ENCODE data around the gene YTHDC2.
A peak's percentile ranks its signal among the peaks of the same experiment; 100 is the strongest.

Gene YTHDC2

DNA sequence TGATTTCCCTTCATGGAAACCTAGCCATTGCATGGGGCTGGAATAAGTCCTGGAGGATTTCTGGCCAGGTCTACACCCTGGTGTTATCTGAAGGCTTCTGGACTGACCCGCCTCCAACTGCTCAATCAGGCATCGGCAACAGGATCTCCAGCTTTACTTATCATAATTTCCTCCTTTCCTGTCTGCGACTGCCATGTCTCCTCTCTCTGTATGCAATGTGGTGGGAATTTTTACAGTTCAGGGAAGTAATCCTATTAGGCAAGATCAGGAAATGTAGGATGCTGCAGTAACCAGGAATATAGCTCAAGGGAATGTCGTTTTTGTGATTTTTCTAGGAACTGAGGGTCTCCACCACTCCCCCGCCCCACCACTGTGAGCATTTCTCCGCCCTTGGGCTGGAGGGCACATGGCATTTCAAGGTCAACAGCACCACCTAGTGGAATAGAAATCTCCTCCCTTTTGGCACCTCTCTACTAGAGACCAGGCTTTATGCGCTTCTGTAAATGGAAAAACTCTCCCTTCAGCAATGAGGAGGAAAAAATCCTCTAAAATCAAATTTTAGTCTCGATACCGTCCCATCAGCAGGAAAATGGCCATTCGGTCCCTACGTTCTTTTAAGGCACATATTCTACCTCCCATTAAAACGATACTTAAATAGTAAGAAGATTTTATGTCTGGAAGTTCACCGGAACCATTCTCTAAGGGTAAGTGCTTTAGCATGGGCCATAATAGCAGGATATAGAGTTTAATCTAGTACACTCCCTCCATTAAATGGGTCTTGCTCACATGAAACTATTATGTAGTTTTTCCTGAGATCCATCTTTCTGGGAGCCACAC lies 93.0 kb downstream of the YTHDC2 start:
- DNase-seq: peak; percentile 24

DNA sequence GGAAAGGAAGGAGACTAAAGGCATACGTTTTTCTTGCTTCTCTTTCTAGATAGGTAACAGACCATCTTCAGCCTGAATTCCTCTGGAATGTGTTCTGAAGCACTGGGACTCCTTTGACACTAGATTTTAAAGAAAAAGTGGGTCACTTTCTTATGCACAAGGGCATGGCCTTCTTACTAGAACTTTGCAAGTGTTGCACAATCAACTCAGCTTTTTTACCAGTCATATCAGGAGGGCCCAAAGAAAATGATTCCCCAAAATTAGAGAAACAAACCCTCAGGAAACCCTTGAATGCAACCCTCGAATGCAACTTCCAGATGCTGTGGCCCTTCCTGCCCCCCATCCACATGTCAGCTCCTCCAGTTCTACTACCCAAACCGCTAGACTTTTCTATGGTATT lies 93.9 kb downstream of the YTHDC2 start:
- DNase-seq: no peak

DNA sequence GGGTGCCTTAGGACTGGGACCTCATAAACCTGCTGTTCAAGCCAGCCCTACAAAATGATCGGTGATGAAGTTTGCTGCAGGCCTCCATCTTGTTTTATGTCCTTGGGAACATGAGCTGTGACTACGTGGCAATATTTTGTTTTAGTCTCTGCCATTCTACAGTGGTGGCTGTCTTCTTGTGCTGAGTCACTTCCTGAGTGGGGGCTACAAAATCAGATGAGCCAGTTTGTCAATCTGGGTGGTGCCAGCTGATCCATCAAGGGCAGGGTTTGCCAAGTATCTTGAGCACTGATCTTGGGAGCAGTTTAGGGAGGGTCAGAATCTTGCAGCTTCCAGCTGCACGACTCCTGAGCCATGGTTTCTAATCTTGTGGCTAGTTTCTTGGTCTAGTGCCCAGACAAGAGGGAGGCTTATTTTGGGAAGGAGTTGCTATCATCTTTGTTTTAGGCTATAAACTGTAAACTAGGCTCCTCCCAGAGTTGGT lies 94.7 kb downstream of the YTHDC2 start:
- DNase-seq: no peak

DNA sequence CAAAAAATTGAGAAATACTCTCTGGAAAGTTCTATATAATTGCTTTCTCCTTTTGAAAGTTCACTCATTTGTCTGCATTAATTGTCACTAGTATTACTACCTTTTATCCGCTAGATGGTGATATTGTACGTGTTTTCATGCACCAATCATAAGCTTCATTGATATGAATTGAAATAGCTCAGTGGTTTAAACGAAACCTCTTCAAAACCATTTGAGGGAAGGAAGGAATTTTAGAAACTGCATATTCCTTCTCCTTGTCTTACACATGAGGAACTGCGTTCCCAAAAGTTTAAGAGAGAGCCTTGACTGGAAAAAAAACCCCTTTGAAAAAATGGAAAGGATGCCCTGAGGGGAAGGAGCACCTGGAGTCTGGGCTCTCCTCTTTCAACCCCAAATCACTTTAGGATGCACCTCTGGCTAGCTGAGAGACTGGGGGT lies 98.6 kb downstream of the YTHDC2 start:
- no peak for DNase-seq

DNA sequence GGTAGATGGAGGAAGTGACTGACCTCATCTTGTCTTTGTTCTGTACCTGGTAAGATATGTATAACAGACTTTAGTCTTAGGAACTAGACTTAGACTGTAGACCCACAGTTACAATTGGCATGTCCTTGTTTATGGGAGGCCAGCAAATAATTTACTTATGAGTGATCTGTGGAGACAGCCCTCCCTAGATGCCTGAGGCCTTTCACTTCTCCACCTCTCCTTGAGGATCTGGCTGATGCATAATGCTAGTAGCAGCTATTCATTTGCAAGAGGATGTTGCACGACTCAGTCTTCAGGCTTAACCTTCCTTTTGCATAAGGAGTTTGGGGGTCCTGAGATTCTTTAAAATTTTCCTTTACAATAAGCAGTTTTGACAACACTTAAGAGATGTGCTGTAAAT lies 100.7 kb downstream of the YTHDC2 start:
- no peak for DNase-seq

DNA sequence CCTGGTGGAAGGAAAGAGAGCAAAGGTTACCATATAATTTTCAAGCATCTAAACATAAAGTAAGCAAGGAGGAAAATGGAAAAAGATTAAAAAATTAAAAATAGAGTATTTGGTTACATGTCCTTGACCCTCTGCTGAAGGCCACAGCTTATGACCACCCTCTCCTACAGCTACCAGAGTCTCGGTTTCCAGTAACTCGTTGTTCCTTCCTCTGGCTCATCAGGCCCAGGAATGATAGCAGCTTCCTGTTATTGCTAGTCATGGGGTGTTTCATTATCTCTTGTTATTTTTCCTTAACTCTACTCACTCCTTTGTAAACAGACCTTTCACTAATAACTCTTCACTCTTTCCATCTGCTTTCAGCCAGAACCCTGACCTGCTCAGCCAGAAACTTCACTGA lies 102.2 kb downstream of the YTHDC2 start:
- no peak for DNase-seq

DNA sequence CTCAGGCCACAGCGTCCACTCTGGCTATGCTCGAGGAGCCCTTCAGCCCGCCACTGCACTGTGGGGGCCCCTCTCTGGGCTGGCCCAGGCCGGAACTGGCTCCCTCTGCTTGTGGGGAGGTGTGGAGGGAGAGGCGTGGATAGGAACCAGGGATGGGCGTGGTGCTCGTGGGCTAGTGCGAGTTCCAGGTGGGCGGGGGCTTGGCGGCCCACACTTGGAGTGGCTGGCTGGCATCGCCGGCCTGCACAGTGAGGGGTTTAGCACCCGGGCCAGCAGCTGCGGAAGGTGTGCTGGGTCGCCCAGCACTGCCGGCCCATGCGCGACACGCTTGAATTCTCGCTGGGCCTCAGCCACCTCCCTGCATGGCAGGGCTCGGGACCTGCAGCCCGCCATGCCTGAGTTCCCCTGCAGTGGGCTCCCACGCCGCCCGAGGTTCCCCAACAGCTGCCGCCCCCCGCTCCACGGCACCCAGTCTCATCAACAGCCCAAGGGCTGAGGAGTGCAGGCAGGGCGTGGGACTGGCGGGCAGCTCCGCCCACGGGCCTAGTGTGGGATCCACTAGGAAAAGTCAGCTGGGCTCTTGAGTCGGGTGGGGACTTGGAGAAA lies 103.8 kb downstream of the YTHDC2 start:
- no peak for DNase-seq

DNA sequence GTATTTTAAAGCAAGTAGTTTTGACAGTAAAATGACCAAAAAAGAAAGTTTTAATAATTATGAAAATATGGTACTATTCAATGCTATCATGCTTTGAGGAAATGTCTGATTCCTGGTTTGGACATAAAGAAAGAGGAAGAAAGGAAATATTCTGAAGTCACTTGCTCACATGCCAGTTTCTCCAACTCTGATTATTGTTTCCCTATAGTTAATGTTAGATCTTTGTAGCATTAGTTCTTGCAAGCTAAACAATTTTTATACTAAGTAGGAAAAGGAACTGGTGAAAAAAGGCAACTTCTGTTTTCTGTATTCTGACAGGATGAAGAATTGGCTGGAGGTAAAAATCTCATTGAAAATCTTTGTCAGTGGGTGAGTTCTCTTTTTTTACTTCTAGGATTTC lies 119.5 kb downstream of the YTHDC2 start:
- no peak for DNase-seq

DNA sequence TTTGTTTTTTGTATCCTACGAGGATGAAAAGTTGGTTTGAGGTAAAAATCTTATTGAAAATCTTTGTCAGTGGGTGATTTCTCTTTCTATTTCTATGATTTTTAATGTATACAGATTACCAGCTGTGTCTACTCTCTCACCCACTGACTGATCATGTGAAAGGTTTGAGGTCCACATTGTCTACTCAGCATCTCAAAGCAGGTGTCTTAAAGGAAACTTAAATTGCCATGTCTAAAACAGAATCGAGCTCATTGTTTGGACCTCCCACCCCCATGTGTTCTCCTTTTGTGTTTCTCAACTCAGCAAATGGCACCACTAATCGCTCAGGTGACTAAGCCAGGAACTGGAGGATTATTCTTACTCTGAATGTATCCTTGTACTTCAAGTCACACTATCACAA lies 121.5 kb downstream of the YTHDC2 start:
- DNase-seq: no peak

DNA sequence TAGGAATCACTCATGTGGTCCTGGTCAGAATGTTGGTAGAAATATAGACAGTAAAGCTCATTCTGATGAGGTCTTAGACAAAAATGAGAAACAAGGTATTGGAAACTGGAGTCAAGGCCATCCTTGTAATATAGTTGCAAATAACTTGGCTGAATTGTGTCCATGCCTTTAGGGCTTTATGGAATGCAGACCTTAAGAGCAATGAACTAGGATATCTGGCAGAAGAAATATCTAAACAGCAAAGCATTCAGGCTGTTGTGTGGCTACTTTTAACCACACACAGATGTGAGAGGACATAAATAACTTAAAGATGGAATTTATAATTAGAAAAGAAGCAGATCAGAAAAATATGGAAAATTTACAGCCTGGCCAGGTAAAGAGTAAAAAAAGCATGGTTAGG lies 128.2 kb downstream of the YTHDC2 start:
- no peak for DNase-seq

All from activated naive CD4-positive, alpha-beta T cell treated with Interleukin-2 at 50 U/mL for 16 hours (primary cell).